ENCODE data around the gene PMEPA1. TPM values are rescaled to one million over a fixed set of nuclear protein-coding genes. Genes with fewer than 3 reads are reported as not detected.

Gene PMEPA1
- total RNA-seq, 4 donors from 2014 or later, result 10.4 to 37.8 (median 17.4) TPM

- Histone ChIP-seq H3K27ac (replicated peaks in 1 of 4) (no peak overlapping the region), H3K27me3 (no peaks in the 10 kb centered on the region), H3K36me3 (no peaks in the 10 kb centered on the region), H3K4me3 (no peak overlapping the region), H3K4me1 (peaks cover 0 to 12% (median 0%) of the 10 kb centered on the region in 4 donors), H3K9me3 (no peaks in the 10 kb centered on the region)
- intact Hi-C loops (cut with DNase I), result no loop called here
- 60% methylated on average over 2 of the region's 2 CpGs for WGBS
- no peak for TF ChIP-seq POLR2A (IDR thresholded peaks at IDR 0.05; ENCODE audit: low read depth)
- no peak for TF ChIP-seq POLR2AphosphoS5 (IDR thresholded peaks at IDR 0.05)
- no peak for TF ChIP-seq CTCF (IDR thresholded peaks at IDR 0.05)
- no peak for TF ChIP-seq EP300 (IDR thresholded peaks at IDR 0.05)
- no peak for DNase-seq (ENCODE audit: extremely low spot score)
These were observed 28.7 kb upstream of the PMEPA1 start for GRCh38 chr20:57738484-57738883.

GRCh38 chr20:57738053-57738452, 28.2 kb upstream of the PMEPA1 start:
- H3K27me3 ChIP-seq, result no peaks in the 10 kb centered on the region
- peaks cover 0 to 12% (median 0%) of the 10 kb centered on the region in 4 donors for H3K4me1 ChIP-seq
- 73% methylated on average over 2 of the region's 2 CpGs for WGBS
- no peak overlapping the region for H3K4me3 ChIP-seq
- H3K27ac ChIP-seq (replicated peaks in 1 of 4), result no peak overlapping the region
- H3K36me3 ChIP-seq, result no peaks in the 10 kb centered on the region
- no peak for TF ChIP-seq EP300 (IDR thresholded peaks at IDR 0.05)
- TF ChIP-seq POLR2AphosphoS5 (IDR thresholded peaks at IDR 0.05), result no peak
- TF ChIP-seq CTCF (IDR thresholded peaks at IDR 0.05), result no peak
- no peak for TF ChIP-seq POLR2A (IDR thresholded peaks at IDR 0.05; ENCODE audit: low read depth)
- intact Hi-C loops (cut with DNase I), result no loop called here
- DNase-seq (ENCODE audit: extremely low spot score), result no peak
- H3K9me3 ChIP-seq, result no peaks in the 10 kb centered on the region

GRCh38 chr20:57737349-57737748, 27.5 kb upstream of the PMEPA1 start:
- H3K9me3 ChIP-seq, result no peaks in the 10 kb centered on the region
- H3K4me1 ChIP-seq, result peaks cover 0 to 12% (median 0%) of the 10 kb centered on the region in 4 donors
- no peak overlapping the region for H3K4me3 ChIP-seq
- H3K27ac ChIP-seq (replicated peaks in 1 of 4), result no peak overlapping the region
- intact Hi-C loops (cut with DNase I), result no loop called here
- no peaks in the 10 kb centered on the region for H3K27me3 ChIP-seq
- TF ChIP-seq POLR2A (IDR thresholded peaks at IDR 0.05; ENCODE audit: low read depth) (no peak), POLR2AphosphoS5 (IDR thresholded peaks at IDR 0.05) (no peak), EP300 (IDR thresholded peaks at IDR 0.05) (no peak), CTCF (IDR thresholded peaks at IDR 0.05) (no peak)
- WGBS, result 84% methylated on average over 4 of the region's 4 CpGs
- no peak for DNase-seq (ENCODE audit: extremely low spot score)
- no peaks in the 10 kb centered on the region for H3K36me3 ChIP-seq

GRCh38 chr20:57736738-57737347, 27.0 kb upstream of the PMEPA1 start:
- intact Hi-C loops (cut with DNase I), result no loop called here
- Histone ChIP-seq H3K4me1 (peaks cover 0 to 12% (median 0%) of the 10 kb centered on the region in 4 donors), H3K36me3 (no peaks in the 10 kb centered on the region), H3K27me3 (no peaks in the 10 kb centered on the region), H3K9me3 (no peaks in the 10 kb centered on the region), H3K4me3 (no peak overlapping the region), H3K27ac (replicated peaks in 1 of 4) (no peak overlapping the region)
- no peak for DNase-seq (ENCODE audit: extremely low spot score)
- 84% methylated on average over 10 of the region's 10 CpGs for WGBS
- TF ChIP-seq CTCF (IDR thresholded peaks at IDR 0.05), result no peak
- TF ChIP-seq POLR2AphosphoS5 (IDR thresholded peaks at IDR 0.05), result no peak
- no peak for TF ChIP-seq EP300 (IDR thresholded peaks at IDR 0.05)
- no peak for TF ChIP-seq POLR2A (IDR thresholded peaks at IDR 0.05; ENCODE audit: low read depth)
